ENCODE results near the gene CACNA2D3. TPM values are rescaled to one million over a fixed set of nuclear protein-coding genes. Genes with fewer than 3 reads are reported as not detected.
"Not testable (repeated sequence)": the region's sequence is repeated elsewhere in the genome, so short reads cannot be mapped to it uniquely, and the experiment has no call there.

The CACNA2D3 gene
- total RNA-seq, 1 donor from 2014 or later, result 0.29 TPM

- Mint-ChIP-seq H3K9me3 (ENCODE audit: low read depth) (no peaks in the 10 kb centered on the region), H3K4me3 (ENCODE audit: low read depth) (no peak overlapping the region), H3K27me3 (no peaks in the 10 kb centered on the region), H3K4me1 (ENCODE audit: low read depth) (no peaks in the 10 kb centered on the region), H3K36me3 (ENCODE audit: insufficient read depth) (no peaks in the 10 kb centered on the region), H3K27ac (no peak overlapping the region)
- no peak for DNase-seq (ENCODE audit: low spot score, unreplicated experiment)
- TF ChIP-seq CTCF (IDR thresholded peaks at IDR 0.05; ENCODE audit: unreplicated experiment), result no peak
These were observed 321.3 kb downstream of the CACNA2D3 start for GRCh38 chr3:54443561-54444161.

GRCh38 chr3:54445630-54446029 is 323.3 kb downstream of the CACNA2D3 start:
- Mint-ChIP-seq H3K4me3 (ENCODE audit: low read depth) (no peak overlapping the region), H3K4me1 (ENCODE audit: low read depth) (no peaks in the 10 kb centered on the region), H3K27me3 (no peaks in the 10 kb centered on the region), H3K27ac (no peak overlapping the region), H3K36me3 (ENCODE audit: insufficient read depth) (no peaks in the 10 kb centered on the region), H3K9me3 (ENCODE audit: low read depth) (no peaks in the 10 kb centered on the region)
- no peak for TF ChIP-seq CTCF (IDR thresholded peaks at IDR 0.05; ENCODE audit: unreplicated experiment)
- DNase-seq (ENCODE audit: low spot score, unreplicated experiment), result no peak

- Mint-ChIP-seq H3K4me3 (ENCODE audit: low read depth) (no peak overlapping the region), H3K9me3 (ENCODE audit: low read depth) (peaks cover 4% of the 10 kb centered on the region), H3K4me1 (ENCODE audit: low read depth) (no peaks in the 10 kb centered on the region), H3K27me3 (peaks cover 4% of the 10 kb centered on the region), H3K36me3 (ENCODE audit: insufficient read depth) (no peaks in the 10 kb centered on the region), H3K27ac (no peak overlapping the region)
- DNase-seq (ENCODE audit: low spot score, unreplicated experiment), result no peak
- TF ChIP-seq CTCF (IDR thresholded peaks at IDR 0.05; ENCODE audit: unreplicated experiment), result no peak
These were observed 325.1 kb downstream of the CACNA2D3 start for GRCh38 chr3:54447427-54447826.

DNA sequence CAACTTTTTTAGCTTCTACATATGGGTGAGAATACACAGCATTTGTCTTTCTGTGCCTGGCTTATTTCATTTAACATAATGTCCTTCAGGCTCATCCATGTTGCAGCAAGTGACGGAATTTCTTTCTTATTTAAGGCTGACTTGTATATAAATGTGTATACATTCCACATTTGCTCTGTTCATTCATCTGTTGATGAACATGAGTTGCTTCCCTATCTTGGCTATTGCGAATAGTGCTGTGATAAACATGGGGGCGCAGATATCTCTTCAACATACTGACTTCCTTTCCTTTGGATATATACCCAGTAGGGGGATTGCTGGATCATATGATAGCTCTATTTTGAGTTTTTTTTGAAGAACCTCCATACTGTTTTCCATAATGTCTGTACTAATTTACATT is 332.5 kb downstream of the CACNA2D3 start:
- H3K9me3 Mint-ChIP-seq (ENCODE audit: low read depth), result peaks cover 13% of the 10 kb centered on the region
- H3K27me3 Mint-ChIP-seq, result peaks cover 12% of the 10 kb centered on the region
- no peak for DNase-seq (ENCODE audit: low spot score, unreplicated experiment)
- TF ChIP-seq CTCF (IDR thresholded peaks at IDR 0.05; ENCODE audit: unreplicated experiment), result no peak
- H3K36me3 Mint-ChIP-seq (ENCODE audit: insufficient read depth), result no peaks in the 10 kb centered on the region
- H3K4me3 Mint-ChIP-seq (ENCODE audit: low read depth), result no peak overlapping the region
- H3K27ac Mint-ChIP-seq, result no peak overlapping the region
- H3K4me1 Mint-ChIP-seq (ENCODE audit: low read depth), result no peaks in the 10 kb centered on the region

DNA sequence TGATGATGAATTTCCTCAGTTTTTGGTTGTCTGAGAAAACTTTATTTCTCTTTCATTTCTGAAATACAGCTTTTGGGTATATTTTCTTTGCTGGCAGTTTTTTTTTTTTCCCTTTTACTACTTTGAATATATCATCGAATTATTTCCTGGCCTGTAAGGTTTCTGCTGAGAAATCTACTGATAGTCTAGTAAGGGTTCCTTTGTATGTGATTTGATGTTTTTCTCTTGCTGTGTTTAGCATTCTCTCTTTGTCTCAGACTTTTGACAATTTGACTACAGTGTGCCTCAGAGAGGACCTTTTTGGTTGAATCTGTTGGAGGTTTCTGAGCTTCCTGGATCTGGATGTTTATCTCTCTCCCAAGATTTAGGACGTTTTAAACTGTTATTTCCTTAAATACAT is 336.0 kb downstream of the CACNA2D3 start:
- Mint-ChIP-seq H3K27me3 (peaks cover 2% of the 10 kb centered on the region), H3K9me3 (ENCODE audit: low read depth) (peaks cover 13% of the 10 kb centered on the region), H3K4me3 (ENCODE audit: low read depth) (no peak overlapping the region), H3K27ac (no peak overlapping the region), H3K4me1 (ENCODE audit: low read depth) (no peaks in the 10 kb centered on the region), H3K36me3 (ENCODE audit: insufficient read depth) (no peaks in the 10 kb centered on the region)
- DNase-seq (ENCODE audit: low spot score, unreplicated experiment), result no peak
- no peak for TF ChIP-seq CTCF (IDR thresholded peaks at IDR 0.05; ENCODE audit: unreplicated experiment)

- H3K9me3 Mint-ChIP-seq (ENCODE audit: low read depth), result peaks cover 12% of the 10 kb centered on the region
- H3K4me1 Mint-ChIP-seq (ENCODE audit: low read depth); H3K27ac Mint-ChIP-seq; DNase-seq (ENCODE audit: low spot score, unreplicated experiment); H3K27me3 Mint-ChIP-seq; H3K36me3 Mint-ChIP-seq (ENCODE audit: insufficient read depth); H3K4me3 Mint-ChIP-seq (ENCODE audit: low read depth): not testable (repeated sequence)
These were observed 342.2 kb downstream of the CACNA2D3 start for GRCh38 chr3:54464554-54464953.
